Stimulated activated naive CD8-positive, alpha-beta T cell treated with anti-CD3 and anti-CD28 coated beads, Interleukin-15, Interleukin-2, amounts not matched to agents 100 ng/mL and 50 ng/mL, for 24 hours (primary cell): ENCODE results near the gene GRN.
"Not testable (repeated sequence)": the region's sequence is repeated elsewhere in the genome, so short reads cannot be mapped to it uniquely, and the experiment has no call there.

ENCODE experiments used
- H3K27ac Mint-ChIP-seq: one replicate; pipeline ENCODE4 v1.8.0; 2021; ENCODE audit warnings: mild to moderate bottlenecking, mixed read lengths
- H3K27me3 Mint-ChIP-seq: one replicate; pipeline ENCODE4 v1.8.0; 2021; ENCODE audit warnings: mixed read lengths
- H3K36me3 Mint-ChIP-seq: one replicate; pipeline ENCODE4 v1.8.0; 2021; ENCODE audit warnings: low read depth, mixed read lengths
- H3K4me1 Mint-ChIP-seq: one replicate; pipeline ENCODE4 v1.8.0; 2021; ENCODE audit warnings: low read depth, mixed read lengths
- H3K4me3 Mint-ChIP-seq: one replicate; pipeline ENCODE4 v1.8.0; 2021; ENCODE audit warnings: mild to moderate bottlenecking, mixed read lengths
- H3K9me3 Mint-ChIP-seq: one replicate; pipeline ENCODE4 v1.8.0; 2021; ENCODE audit warnings: mixed read lengths

Gene GRN

GRCh38 chr17:44330263-44330662 is 14.8 kb upstream of the GRN start:
- not testable (repeated sequence) for H3K27ac Mint-ChIP-seq, H3K36me3 Mint-ChIP-seq, H3K27me3 Mint-ChIP-seq, H3K4me3 Mint-ChIP-seq, H3K9me3 Mint-ChIP-seq
- peaks cover 26% of the 10 kb centered on the region for H3K4me1 Mint-ChIP-seq

DNA sequence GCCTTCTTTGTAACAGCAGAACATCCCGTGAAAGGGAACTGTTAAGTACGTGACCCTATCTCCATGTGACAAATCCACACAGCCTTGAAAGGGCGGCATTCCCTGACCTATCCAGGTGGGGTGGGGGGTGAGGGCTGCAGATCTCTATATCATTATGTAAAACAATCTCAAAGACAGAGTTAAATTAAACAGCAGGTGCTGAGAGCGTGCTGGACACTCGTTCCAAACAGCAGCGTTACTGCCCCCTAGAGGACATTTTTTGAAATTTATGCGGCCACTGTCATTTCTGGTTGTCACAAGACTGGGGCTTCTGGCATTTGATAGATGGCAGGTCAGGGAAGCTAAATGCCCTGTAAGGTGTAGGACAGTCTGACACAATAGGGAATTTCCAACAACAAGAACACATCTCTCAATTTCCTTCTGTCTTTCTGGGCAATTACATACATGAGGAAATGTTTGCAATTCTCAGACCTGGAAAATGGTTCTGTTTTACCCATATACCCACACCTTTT is 13.8 kb upstream of the GRN start:
- peak overlapping the region; percentile 35 for H3K4me3 Mint-ChIP-seq
- H3K9me3 Mint-ChIP-seq: no peaks in the 10 kb centered on the region
- no peaks in the 10 kb centered on the region for H3K36me3 Mint-ChIP-seq
- no peaks in the 10 kb centered on the region for H3K27me3 Mint-ChIP-seq
- H3K4me1 Mint-ChIP-seq: peaks cover 18% of the 10 kb centered on the region
- peak overlapping the region; percentile 38 for H3K27ac Mint-ChIP-seq

- no peaks in the 10 kb centered on the region for H3K36me3 Mint-ChIP-seq
- H3K27me3 Mint-ChIP-seq: no peaks in the 10 kb centered on the region
- H3K4me3 Mint-ChIP-seq: no peak overlapping the region
- H3K27ac Mint-ChIP-seq: no peak overlapping the region
- H3K4me1 Mint-ChIP-seq: peaks cover 8% of the 10 kb centered on the region
- no peaks in the 10 kb centered on the region for H3K9me3 Mint-ChIP-seq
These were observed 11.7 kb upstream of the GRN start for GRCh38 chr17:44333371-44333770.

- Mint-ChIP-seq H3K4me1 (peaks cover 8% of the 10 kb centered on the region), H3K36me3 (no peaks in the 10 kb centered on the region), H3K9me3 (no peaks in the 10 kb centered on the region), H3K27me3 (no peaks in the 10 kb centered on the region), H3K4me3 (no peak overlapping the region), H3K27ac (no peak overlapping the region)
These were observed 10.8 kb upstream of the GRN start for GRCh38 chr17:44334315-44334714.

DNA sequence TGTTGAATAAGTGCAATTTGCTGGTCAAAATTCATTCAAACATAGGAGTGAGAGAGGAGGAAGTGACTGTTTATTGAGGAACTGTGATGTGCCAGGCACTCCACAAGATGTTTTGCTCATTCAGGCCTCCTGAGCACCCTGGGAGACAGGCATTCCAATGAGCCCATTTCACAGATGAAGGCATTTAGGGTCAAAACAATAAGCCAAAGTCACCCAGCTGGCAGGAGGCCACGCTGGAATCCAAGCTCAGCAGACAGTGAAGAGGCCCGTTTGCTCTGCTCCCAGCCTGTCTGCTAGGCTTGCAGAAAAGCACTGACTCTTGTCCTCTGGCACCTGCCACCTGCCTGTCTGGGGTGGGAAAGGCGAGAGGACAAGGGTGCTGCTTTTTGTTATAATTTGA is 10.4 kb upstream of the GRN start:
- Mint-ChIP-seq H3K9me3 (no peaks in the 10 kb centered on the region), H3K4me3 (no peak overlapping the region), H3K27ac (no peak overlapping the region), H3K36me3 (no peaks in the 10 kb centered on the region), H3K4me1 (peaks cover 8% of the 10 kb centered on the region), H3K27me3 (no peaks in the 10 kb centered on the region)

DNA sequence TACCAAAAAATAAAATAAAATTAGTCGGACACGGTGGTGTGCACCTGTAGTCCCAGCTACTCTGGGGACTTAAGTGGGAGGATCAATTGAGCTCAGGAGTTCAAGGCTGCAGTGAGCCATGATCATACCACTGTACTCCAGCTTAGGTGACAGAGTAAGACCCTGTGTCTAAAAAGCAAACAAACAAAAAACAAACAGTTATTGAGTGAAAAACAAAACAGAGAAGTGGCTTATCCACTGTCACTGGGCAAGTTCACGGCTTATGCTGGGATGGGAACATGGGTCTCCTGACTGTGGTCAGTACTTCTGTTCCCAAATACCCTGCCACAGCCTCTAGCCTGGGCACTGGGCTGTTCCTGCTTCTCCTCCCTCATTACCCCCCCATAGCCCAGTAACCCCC is 9.5 kb upstream of the GRN start:
- H3K36me3 Mint-ChIP-seq: no peaks in the 10 kb centered on the region
- H3K4me1 Mint-ChIP-seq: peaks cover 8% of the 10 kb centered on the region
- no peak overlapping the region for H3K27ac Mint-ChIP-seq
- H3K4me3 Mint-ChIP-seq: no peak overlapping the region
- H3K9me3 Mint-ChIP-seq: no peaks in the 10 kb centered on the region
- no peaks in the 10 kb centered on the region for H3K27me3 Mint-ChIP-seq

GRCh38 chr17:44335968-44336367 is 9.1 kb upstream of the GRN start:
- no peaks in the 10 kb centered on the region for H3K27me3 Mint-ChIP-seq
- H3K4me1 Mint-ChIP-seq: peaks cover 8% of the 10 kb centered on the region
- no peak overlapping the region for H3K4me3 Mint-ChIP-seq
- no peaks in the 10 kb centered on the region for H3K36me3 Mint-ChIP-seq
- no peaks in the 10 kb centered on the region for H3K9me3 Mint-ChIP-seq
- H3K27ac Mint-ChIP-seq: no peak overlapping the region

DNA sequence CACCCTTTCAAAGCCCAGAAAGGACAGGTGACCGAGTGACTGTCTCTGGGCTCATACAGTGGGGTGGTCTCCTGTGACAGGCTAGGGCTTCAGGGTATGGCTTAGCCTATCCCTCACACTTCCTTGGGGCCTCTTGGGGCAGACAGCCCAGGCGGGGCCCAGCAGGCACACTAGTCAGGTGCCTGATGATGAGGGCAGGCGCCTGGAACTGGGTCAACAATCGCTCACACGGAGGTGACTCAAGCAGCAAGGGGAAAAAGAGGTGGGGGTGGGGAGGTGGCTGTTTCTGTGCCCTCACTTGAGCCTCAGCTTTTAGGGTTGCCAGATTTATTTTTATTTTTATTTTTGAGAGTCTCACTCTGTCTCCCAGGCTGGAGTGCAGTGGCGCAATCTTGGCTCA is 6.4 kb upstream of the GRN start:
- H3K36me3 Mint-ChIP-seq: no peaks in the 10 kb centered on the region
- H3K4me3 Mint-ChIP-seq: no peak overlapping the region
- H3K9me3 Mint-ChIP-seq: no peaks in the 10 kb centered on the region
- no peaks in the 10 kb centered on the region for H3K4me1 Mint-ChIP-seq
- no peaks in the 10 kb centered on the region for H3K27me3 Mint-ChIP-seq
- H3K27ac Mint-ChIP-seq: no peak overlapping the region

GRCh38 chr17:44340553-44340952 is 4.5 kb upstream of the GRN start:
- not testable (repeated sequence) for H3K27me3 Mint-ChIP-seq, H3K27ac Mint-ChIP-seq, H3K4me1 Mint-ChIP-seq, H3K9me3 Mint-ChIP-seq, H3K4me3 Mint-ChIP-seq, H3K36me3 Mint-ChIP-seq

DNA sequence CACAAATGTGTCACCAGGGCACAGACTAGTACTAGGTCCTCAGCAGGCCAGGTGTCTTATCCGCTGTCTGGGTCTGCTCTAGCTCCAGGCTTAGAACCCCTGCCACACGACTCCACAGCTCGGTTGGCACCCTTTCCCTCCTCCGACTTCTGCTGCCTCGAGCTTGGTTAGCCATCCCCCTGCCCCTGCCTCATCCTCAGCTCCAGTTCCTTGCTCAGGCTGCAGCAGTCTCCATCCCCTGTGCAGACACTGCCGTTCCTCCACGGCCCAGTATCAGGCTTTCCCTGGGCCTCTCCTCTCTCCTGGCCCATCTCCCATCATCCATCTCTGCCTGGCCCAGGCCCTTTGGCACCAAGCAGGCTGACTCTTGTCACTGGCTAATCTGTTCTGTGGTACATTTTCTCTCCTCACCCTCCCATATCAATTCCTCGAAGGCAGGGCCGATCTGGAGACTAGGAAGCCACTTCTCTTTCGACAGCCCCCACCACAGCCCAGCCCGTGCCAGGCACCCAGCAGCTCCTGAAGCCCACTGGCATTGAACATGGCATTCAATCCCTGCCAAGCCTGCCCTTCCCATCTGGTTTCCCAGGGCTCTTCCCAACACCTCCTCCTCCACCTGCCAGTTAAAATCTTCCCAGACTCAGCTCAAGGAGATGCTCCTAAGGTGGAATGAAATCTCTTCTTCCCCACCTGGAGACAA is 1.4 kb upstream of the GRN start:
- Mint-ChIP-seq H3K4me3 (no peak overlapping the region), H3K27ac (no peak overlapping the region)

DNA sequence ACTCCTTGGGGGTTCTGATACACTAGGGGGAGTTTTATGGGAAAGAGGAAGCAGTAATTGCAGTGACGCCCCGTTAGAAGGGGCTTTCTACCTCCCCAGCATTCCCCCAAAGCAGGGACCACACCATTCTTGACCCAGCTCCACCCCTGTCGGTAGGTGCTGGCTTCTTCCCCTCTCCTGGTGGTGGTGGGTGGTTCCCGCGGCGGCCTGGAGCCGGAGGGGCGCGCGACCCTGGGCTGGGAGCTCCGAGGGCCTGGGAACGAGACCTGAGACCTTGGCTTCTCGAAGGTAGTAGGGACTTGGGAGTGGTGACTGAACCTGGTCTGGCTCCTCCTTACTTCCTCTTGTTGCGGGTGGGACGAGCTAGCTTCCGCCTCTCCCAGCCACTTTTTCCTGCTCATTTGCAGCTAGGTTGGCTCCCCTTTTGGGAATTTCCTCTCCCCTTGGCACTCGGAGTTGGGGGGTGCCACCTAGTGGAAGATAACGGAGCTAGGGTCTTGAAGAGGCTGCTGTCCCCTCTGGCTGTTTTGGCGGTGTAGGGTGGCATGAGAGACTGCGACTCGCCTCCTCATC is 438 bp downstream of the GRN start:
- Mint-ChIP-seq H3K27me3 (no peaks in the 10 kb centered on the region), H3K9me3 (no peaks in the 10 kb centered on the region), H3K36me3 (no peaks in the 10 kb centered on the region), H3K4me3 (peak overlapping the region; percentile 93), H3K4me1 (peaks cover 20% of the 10 kb centered on the region), H3K27ac (peak overlapping the region; percentile 61)

More for the DNA sequence above, 1.4 kb upstream of the GRN start:
- peaks cover 18% of the 10 kb centered on the region for H3K4me1 Mint-ChIP-seq
- H3K27me3 Mint-ChIP-seq: no peaks in the 10 kb centered on the region
- no peaks in the 10 kb centered on the region for H3K36me3 Mint-ChIP-seq
- H3K9me3 Mint-ChIP-seq: no peaks in the 10 kb centered on the region

DNA sequence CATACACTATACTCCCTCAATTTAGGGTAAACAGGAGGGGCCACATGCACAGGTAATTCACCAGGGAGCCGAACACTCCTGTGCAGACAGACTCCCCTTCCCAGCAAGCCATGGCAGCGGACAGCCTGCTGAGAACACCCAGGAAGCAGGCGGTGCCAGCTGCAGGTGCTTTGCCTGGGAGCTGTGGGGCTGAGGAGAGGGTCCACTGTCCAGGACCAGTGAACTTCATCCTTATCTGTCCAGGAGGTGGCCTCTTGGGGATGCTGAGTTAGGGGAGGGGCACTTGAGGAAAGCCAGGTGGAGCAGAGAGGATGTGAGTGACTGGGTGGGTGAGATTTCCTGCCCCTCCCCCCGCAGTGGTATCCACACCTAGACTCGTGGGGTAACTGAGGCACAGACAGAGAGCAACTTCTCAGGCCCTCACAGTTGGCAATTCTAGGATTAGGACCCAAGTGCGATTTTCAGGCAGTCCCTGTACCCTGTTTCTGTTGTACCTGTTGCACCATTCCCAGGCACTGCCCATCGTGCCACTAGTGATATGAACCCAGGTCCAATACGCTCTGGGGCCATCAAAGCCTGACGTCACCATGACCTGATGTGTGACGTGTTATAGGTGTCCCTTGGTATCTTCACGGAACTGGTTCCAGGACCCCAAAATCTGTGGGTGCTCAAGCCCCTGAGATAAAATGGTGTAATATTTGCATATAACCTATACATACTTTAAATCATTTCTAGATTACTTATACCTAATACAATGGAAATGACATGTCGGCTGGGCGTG is 1.2 kb downstream of the GRN start:
- Mint-ChIP-seq H3K36me3 (no peaks in the 10 kb centered on the region), H3K27me3 (no peaks in the 10 kb centered on the region), H3K4me1 (peaks cover 20% of the 10 kb centered on the region), H3K9me3 (no peaks in the 10 kb centered on the region), H3K4me3 (peak overlapping the region; percentile 93), H3K27ac (no peak overlapping the region)

DNA sequence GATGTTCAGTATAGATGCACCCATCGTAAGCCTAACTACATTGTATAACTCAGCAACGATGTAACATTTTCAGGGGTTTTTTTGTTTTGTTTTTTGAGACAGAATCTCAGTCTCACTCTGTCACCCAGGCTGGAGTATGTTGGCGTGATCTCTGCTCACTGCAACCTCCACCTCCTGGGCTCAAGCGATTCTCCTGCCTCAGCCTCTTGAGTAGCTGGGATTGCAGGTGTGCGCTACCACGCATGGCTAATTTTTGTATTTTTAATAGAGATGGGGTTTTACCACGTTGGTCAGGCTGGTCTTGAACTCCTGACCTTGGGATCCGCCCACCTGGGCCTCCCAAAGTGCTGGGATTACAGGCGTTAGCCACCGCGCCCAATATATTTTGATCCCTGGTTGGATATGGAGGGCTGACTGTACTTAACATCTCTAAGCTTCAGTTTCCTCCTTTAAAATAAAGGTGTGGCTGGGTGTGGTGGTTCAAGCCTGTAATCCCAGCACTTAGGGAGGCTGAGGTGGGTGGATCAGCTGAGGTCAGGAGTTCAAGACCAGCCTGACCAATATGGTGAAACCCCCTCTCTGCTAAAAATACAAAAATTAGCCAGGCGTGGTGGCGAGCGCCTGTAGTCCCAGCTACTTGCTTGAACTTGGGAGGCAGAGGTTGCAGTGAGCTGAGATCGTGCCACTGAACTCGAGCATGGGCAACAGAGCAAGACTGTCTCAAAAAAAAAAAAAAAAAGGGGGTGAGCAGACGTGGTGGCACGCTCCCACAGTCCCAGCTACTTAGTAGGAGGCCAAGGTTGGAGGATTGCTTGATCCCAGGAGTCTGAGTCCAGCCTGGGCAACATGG is 2.3 kb downstream of the GRN start:
- H3K27me3 Mint-ChIP-seq, H3K9me3 Mint-ChIP-seq, H3K36me3 Mint-ChIP-seq, H3K4me3 Mint-ChIP-seq: not testable (repeated sequence)
- peak overlapping the region; percentile 31 for H3K27ac Mint-ChIP-seq
- H3K4me1 Mint-ChIP-seq: peaks cover 20% of the 10 kb centered on the region

GRCh38 chr17:44348234-44348987 is 3.3 kb downstream of the GRN start:
- Mint-ChIP-seq H3K4me3 (no peak overlapping the region), H3K9me3 (no peaks in the 10 kb centered on the region), H3K4me1 (peaks cover 25% of the 10 kb centered on the region), H3K27ac (peak overlapping the region; percentile 40), H3K27me3 (no peaks in the 10 kb centered on the region), H3K36me3 (no peaks in the 10 kb centered on the region)
